OCI-LY7 (cell line): ENCODE measurements around the gene ASB8. TPM values are rescaled to one million over a fixed set of nuclear protein-coding genes. Genes with fewer than 3 reads are reported as not detected.
"Not testable (repeated sequence)": the region's sequence is repeated elsewhere in the genome, so short reads cannot be mapped to it uniquely, and the experiment has no call there.

Experiments
- BruUV-seq: library from RNA; stranded (reverse); fragments of 400-500 nt; replicated peaks from 2 replicates; lab custom pipeline; 2021; lab: Mats Ljungman, UMichigan
- CTCF ChIA-PET: fragments of 300-600 bp; sonication (Branson Sonifier 250); formaldehyde crosslinking; loops from one replicate; lab custom pipeline; 2022; ENCODE audit warnings: antibody characterized with exemption; ENCODE audit not compliant: unreplicated experiment; lab: Charles Lee
- POLR2A ChIA-PET: fragments of 300-600 bp; sonication (Branson Sonifier 250); formaldehyde crosslinking; loops from one replicate; lab custom pipeline; 2022; ENCODE audit warnings: antibody characterized with exemption; lab: Charles Lee
- DNase-seq: peaks from one replicate; pipeline ENCODE4 v3.0.0-alpha.2; 2015; ENCODE audit warnings: low spot score
- H2AFZ ChIP-seq: fragments of 200-600 bp; sonication (generic), shearing (Covaris generic); 2 replicates; pipeline ENCODE4 v1.6.1; 2014; ENCODE audit warnings: mild to moderate bottlenecking, antibody characterized with exemption, low read length, moderate library complexity
- H3K27ac ChIP-seq: fragments of 200-600 bp; sonication (generic); 2 replicates; pipeline ENCODE4 v1.5.1; 2014; ENCODE audit warnings: mixed run types, low read depth, mild to moderate bottlenecking, moderate library complexity, low read length, inconsistent platforms; ENCODE audit not compliant: poor library complexity, severe bottlenecking
- H3K36me3 ChIP-seq: fragments of 200-600 bp; sonication (generic); 2 replicates; pipeline ENCODE4 v1.6.1; 2014; ENCODE audit warnings: mild to moderate bottlenecking, antibody characterized with exemption, low read length, moderate library complexity, mixed read lengths; ENCODE audit not compliant: insufficient read depth
- H3K4me1 ChIP-seq: fragments of 200-600 bp; sonication (generic); 2 replicates; pipeline ENCODE4 v1.5.1; 2014; ENCODE audit warnings: mild to moderate bottlenecking, low read length; ENCODE audit not compliant: insufficient read depth, poor library complexity, severe bottlenecking
- H3K4me2 ChIP-seq: fragments of 200-600 bp; sonication (generic); 2 replicates; pipeline ENCODE4 v1.6.1; 2014; ENCODE audit warnings: mild to moderate bottlenecking, low read length
- H3K4me3 ChIP-seq: fragments of 200-600 bp; sonication (generic); 2 replicates; pipeline ENCODE4 v1.5.1; 2014; ENCODE audit warnings: mild to moderate bottlenecking, low read depth, low read length; ENCODE audit not compliant: poor library complexity, severe bottlenecking
- H3K79me2 ChIP-seq: fragments of 200-600 bp; sonication (generic); 2 replicates; pipeline ENCODE4 v1.6.1; 2016; ENCODE audit warnings: low read depth, mild to moderate bottlenecking, low read length, moderate library complexity, mixed read lengths; ENCODE audit not compliant: insufficient read depth
- H3K9me2 ChIP-seq: fragments of 200-600 bp; sonication (generic); 2 replicates; pipeline ENCODE4 v1.6.1; 2016; ENCODE audit warnings: mild to moderate bottlenecking, low read length, mixed read lengths; ENCODE audit not compliant: insufficient read depth
- H3K9me3 ChIP-seq: fragments of 200-600 bp; sonication (generic); 2 replicates; pipeline ENCODE4 v1.6.1; 2014; ENCODE audit warnings: mild to moderate bottlenecking, mixed run types, low read length, mixed read lengths
- H4K20me1 ChIP-seq: fragments of 200-600 bp; sonication (generic); 2 replicates; pipeline ENCODE4 v1.6.1; 2014; ENCODE audit warnings: mild to moderate bottlenecking, antibody characterized with exemption, low read length, moderate library complexity, mixed read lengths; ENCODE audit not compliant: insufficient read depth
- CTCF ChIP-seq: fragments of 200-600 bp; sonication (generic); conservative IDR thresholded peaks from 2 replicates; pipeline ENCODE4 v1.5.1; 2014; ENCODE audit warnings: mild to moderate bottlenecking, antibody characterized with exemption, low read length, moderate library complexity, mixed read lengths
- EZH2phosphoT487 ChIP-seq: fragments of 200-600 bp; sonication (generic); IDR thresholded peaks from 2 replicates; pipeline ENCODE4 v1.6.1; 2018; ENCODE audit warnings: low read depth, borderline replicate concordance, mild to moderate bottlenecking, mixed run types, antibody characterized with exemption, low read length, moderate library complexity, mixed read lengths
- intact Hi-C: fragments of 100-400 bp; cut with micrococcal nuclease; formaldehyde crosslinking; loops from one replicate; pipeline ENCODE4 v1.10.0; 2022; ENCODE audit not compliant: unreplicated experiment
- total RNA-seq, 2 experiments: library from RNA; depleted of rRNA in 1 of 2; stranded (reverse); fragments of >200 nt in 1 of 2; shearing (Covaris generic) in 1 of 2; gene quantifications; 2 replicates each; pipeline ENCODE4 v1.2.3, GENCODE V29; 2014 to 2022

ASB8 gene
- total RNA-seq, 2 experiments from 2014 or later, result 26.6 to 41.5 TPM

- peaks cover 5% of the 10 kb centered on the region for H3K36me3 ChIP-seq
- peak overlapping the region; percentile 81 for H3K4me3 ChIP-seq
- peak overlapping the region; percentile 64 for H3K27ac ChIP-seq
- peak overlapping the region; percentile 67 for H3K4me2 ChIP-seq
- CTCF ChIA-PET, result interaction anchor here (0.6 to 1.0 kb wide), 2 partner anchors 53 to 179 kb away, joined by 3 read pairs; no protein-coding TSS in a partner anchor
- peak overlapping the region; percentile 87 for H2AFZ ChIP-seq
- no peaks in the 10 kb centered on the region for H3K9me3 ChIP-seq
- intact Hi-C loops, result loop anchor here (1.0 to 2.0 kb wide), 4 partner anchors 39 to 451 kb away; partner anchors contain the start of genes PFKM and RPAP3
- peak; percentile 19 for DNase-seq
- BruUV-seq, result no TSS peak
- H4K20me1 ChIP-seq, result no peaks in the 10 kb centered on the region
- POLR2A ChIA-PET, result interaction anchor here (0.9 to 1.9 kb wide), 14 partner anchors 10 to 169 kb away, joined by 3 to 17 read pairs (median 4); partner anchors contain the start of genes PFKM and SENP1
- H3K79me2 ChIP-seq, result peaks cover 10% of the 10 kb centered on the region
- peaks cover 13% of the 10 kb centered on the region for H3K4me1 ChIP-seq
- H3K9me2 ChIP-seq, result no peaks in the 10 kb centered on the region
- no peak for TF ChIP-seq EZH2phosphoT487
- 0 out of 2 replicates have a peak, but pooled peaks have one; percentile 4 for TF ChIP-seq CTCF
Measured at GRCh38 chr12:48157889-48158370, 615 bp upstream of the ASB8 start.

GRCh38 chr12:48156652-48157017 lies 680 bp downstream of the ASB8 start:
- Histone ChIP-seq H2AFZ (peak overlapping the region; percentile 71; the same call in 1 of the 2 replicates), H3K4me3 (peak overlapping the region; percentile 81), H3K27ac (peak overlapping the region; percentile 64), H3K9me2 (no peaks in the 10 kb centered on the region), H4K20me1 (no peaks in the 10 kb centered on the region), H3K4me1 (peaks cover 13% of the 10 kb centered on the region), H3K36me3 (peaks cover 17% of the 10 kb centered on the region), H3K79me2 (peaks cover 10% of the 10 kb centered on the region), H3K9me3 (no peaks in the 10 kb centered on the region), H3K4me2 (peak overlapping the region; percentile 91)
- TF ChIP-seq CTCF (no peak), EZH2phosphoT487 (no peak)
- DNase-seq, result no peak
- ChIA-PET CTCF (no interaction called here), POLR2A (interaction anchor here (0.6 to 1.9 kb wide), 11 partner anchors 11 to 949 kb away, joined by 3 to 17 read pairs (median 5); partner anchors contain the start of gene PFKM)
- intact Hi-C loops, result loop anchor here (1.0 to 2.0 kb wide), 4 partner anchors 38 to 450 kb away; partner anchors contain the start of genes PFKM and RPAP3
- BruUV-seq, result no TSS peak

GRCh38 chr12:48155786-48156185 lies 1.5 kb downstream of the ASB8 start:
- H3K9me2 ChIP-seq, H4K20me1 ChIP-seq, BruUV-seq, H3K4me3 ChIP-seq, DNase-seq, H3K9me3 ChIP-seq, H2AFZ ChIP-seq, H3K27ac ChIP-seq, H3K79me2 ChIP-seq, CTCF ChIA-PET: not testable (repeated sequence)
- Histone ChIP-seq H3K4me2 (peak overlapping the region; percentile 91), H3K36me3 (peaks cover 26% of the 10 kb centered on the region), H3K4me1 (peaks cover 13% of the 10 kb centered on the region)
- POLR2A ChIA-PET, result interaction anchor here (0.6 to 1.9 kb wide), 3 partner anchors 10 to 51 kb away, joined by 3 to 4 read pairs (median 4); no protein-coding TSS in a partner anchor
- intact Hi-C loops, result loop anchor here (2.0 kb wide), 2 partner anchors 37 to 449 kb away; partner anchors contain the start of genes PFKM and RPAP3
